Measurements from ENCODE around the gene TUT1. TPM values are rescaled to one million over a fixed set of nuclear protein-coding genes. Genes with fewer than 3 reads are reported as not detected.

Gene TUT1
- total and polyA plus RNA-seq, 2 of the 4 experiments (the other 2 are of a cell fraction), result 4.3 to 10.1 TPM

DNA sequence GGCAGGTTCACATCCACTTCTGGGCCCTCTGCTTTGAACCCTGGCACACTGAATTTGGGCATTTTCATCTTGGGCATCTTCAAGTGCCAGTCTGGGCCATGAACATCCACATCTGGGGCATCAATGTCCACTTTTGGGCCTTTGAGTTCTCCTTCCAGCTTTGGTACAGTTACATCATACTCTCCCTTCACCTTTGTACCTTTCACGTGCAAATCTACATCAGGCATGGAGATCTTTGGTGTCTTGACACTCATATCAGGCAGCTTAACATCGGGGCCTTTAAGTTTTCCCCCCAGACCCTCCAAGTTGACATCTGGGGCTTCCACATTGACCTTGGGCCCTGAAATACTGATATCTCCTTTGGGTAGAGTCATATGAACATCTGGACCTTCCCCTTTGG, 59.2 kb downstream of the TUT1 start:
- H3K23ac ChIP-seq (ENCODE audit: low read depth, low read length), result no peak overlapping the region
- H3K79me1 ChIP-seq (ENCODE audit: low read depth in 1 of 2, low read length in 2 of 2), result peaks cover 45 to 86% of the 10 kb centered on the region in 2 experiments
- intact Hi-C loops (cut with micrococcal nuclease) (no loop called here), in situ Hi-C loops (cut with MboI; ENCODE audit: low sequenced_read_pairs) (no loop called here), dilution Hi-C loops (cut with HindIII; ENCODE audit: low sequenced_read_pairs, unreplicated experiment) (no loop called here)
- no peak overlapping the region for H3K18ac ChIP-seq (ENCODE audit: low read depth, low read length)
- no peak overlapping the region for H4K8ac ChIP-seq (ENCODE audit: low read depth in 2 of 2, low read length in 2 of 2)
- H4K91ac ChIP-seq (ENCODE audit: insufficient read depth, low read depth, low read length), result no peak overlapping the region
- peak overlapping the region; percentile 29 for H2AK9ac ChIP-seq (replicated peaks; ENCODE audit: low read depth, low read length, poor library complexity)
- no peak overlapping the region for H2BK20ac ChIP-seq (ENCODE audit: low read depth, low read length)
- no peak for TF ChIP-seq FOS (IDR thresholded peaks at IDR 0.05; ENCODE audit: low read depth, low read length)
- TF ChIP-seq MXI1 (IDR thresholded peaks at IDR 0.05; ENCODE audit: borderline replicate concordance, low read depth, low read length), result no peak
- no peak for TF ChIP-seq MAZ (IDR thresholded peaks at IDR 0.05; ENCODE audit: borderline replicate concordance, low read depth, low read length)
- no peak for TF ChIP-seq RFX5 (IDR thresholded peaks at IDR 0.05; ENCODE audit: low read depth, low read length)
- TF ChIP-seq RAD21 (IDR thresholded peaks at IDR 0.05; ENCODE audit: low read length), result no peak
- no peak for TF ChIP-seq NFE2L2 (IDR thresholded peaks at IDR 0.05; ENCODE audit: low read depth, low read length)
- no peak for TF ChIP-seq SMC3 (IDR thresholded peaks at IDR 0.05; ENCODE audit: low read depth, low read length)
- TF ChIP-seq CHD1 (IDR thresholded peaks at IDR 0.05; ENCODE audit: low read depth, low read length), result no peak
- no peak for TF ChIP-seq POLR2A (IDR thresholded peaks at IDR 0.05; ENCODE audit: low read depth, low read length)
- TF ChIP-seq CEBPB (IDR thresholded peaks at IDR 0.05; ENCODE audit: low read depth, low read length), result no peak
- TF ChIP-seq, protein P1, sequence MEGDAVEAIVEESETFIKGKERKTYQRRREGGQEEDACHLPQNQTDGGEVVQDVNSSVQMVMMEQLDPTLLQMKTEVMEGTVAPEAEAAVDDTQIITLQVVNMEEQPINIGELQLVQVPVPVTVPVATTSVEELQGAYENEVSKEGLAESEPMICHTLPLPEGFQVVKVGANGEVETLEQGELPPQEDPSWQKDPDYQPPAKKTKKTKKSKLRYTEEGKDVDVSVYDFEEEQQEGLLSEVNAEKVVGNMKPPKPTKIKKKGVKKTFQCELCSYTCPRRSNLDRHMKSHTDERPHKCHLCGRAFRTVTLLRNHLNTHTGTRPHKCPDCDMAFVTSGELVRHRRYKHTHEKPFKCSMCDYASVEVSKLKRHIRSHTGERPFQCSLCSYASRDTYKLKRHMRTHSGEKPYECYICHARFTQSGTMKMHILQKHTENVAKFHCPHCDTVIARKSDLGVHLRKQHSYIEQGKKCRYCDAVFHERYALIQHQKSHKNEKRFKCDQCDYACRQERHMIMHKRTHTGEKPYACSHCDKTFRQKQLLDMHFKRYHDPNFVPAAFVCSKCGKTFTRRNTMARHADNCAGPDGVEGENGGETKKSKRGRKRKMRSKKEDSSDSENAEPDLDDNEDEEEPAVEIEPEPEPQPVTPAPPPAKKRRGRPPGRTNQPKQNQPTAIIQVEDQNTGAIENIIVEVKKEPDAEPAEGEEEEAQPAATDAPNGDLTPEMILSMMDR (conservative IDR thresholded peaks at IDR 0.05; ENCODE audit: low read depth, low read length), result no peak
- no peak for TF ChIP-seq RCOR1 (IDR thresholded peaks at IDR 0.05; ENCODE audit: insufficient replicate concordance, low read length)
- TF ChIP-seq, protein P2, sequence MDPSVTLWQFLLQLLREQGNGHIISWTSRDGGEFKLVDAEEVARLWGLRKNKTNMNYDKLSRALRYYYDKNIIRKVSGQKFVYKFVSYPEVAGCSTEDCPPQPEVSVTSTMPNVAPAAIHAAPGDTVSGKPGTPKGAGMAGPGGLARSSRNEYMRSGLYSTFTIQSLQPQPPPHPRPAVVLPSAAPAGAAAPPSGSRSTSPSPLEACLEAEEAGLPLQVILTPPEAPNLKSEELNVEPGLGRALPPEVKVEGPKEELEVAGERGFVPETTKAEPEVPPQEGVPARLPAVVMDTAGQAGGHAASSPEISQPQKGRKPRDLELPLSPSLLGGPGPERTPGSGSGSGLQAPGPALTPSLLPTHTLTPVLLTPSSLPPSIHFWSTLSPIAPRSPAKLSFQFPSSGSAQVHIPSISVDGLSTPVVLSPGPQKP (IDR thresholded peaks at IDR 0.05; ENCODE audit: borderline replicate concordance, low read depth, low read length), result no peak
- no peak for TF ChIP-seq MAFK (IDR thresholded peaks at IDR 0.05; ENCODE audit: low read depth, low read length)
- TF ChIP-seq, protein P3, sequence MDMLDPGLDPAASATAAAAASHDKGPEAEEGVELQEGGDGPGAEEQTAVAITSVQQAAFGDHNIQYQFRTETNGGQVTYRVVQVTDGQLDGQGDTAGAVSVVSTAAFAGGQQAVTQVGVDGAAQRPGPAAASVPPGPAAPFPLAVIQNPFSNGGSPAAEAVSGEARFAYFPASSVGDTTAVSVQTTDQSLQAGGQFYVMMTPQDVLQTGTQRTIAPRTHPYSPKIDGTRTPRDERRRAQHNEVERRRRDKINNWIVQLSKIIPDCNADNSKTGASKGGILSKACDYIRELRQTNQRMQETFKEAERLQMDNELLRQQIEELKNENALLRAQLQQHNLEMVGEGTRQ (IDR thresholded peaks at IDR 0.05; ENCODE audit: low read depth, low read length), result no peak
- no peak for TF ChIP-seq BHLHE40 (IDR thresholded peaks at IDR 0.05; ENCODE audit: low read depth, low read length)
- H2AK5ac ChIP-seq (ENCODE audit: low read depth, low read length), result no peak overlapping the region
- no peak overlapping the region for H3K14ac ChIP-seq (replicated peaks; ENCODE audit: low read depth, low read length)
- H2AFZ ChIP-seq (replicated peaks; ENCODE audit: low read length, poor library complexity), result no peak overlapping the region
- no peak overlapping the region for H3K4me2 ChIP-seq (ENCODE audit: low read depth, low read length)
- no peak for ATAC-seq (ENCODE audit: low read depth)
- no peak overlapping the region for H3K9ac ChIP-seq (ENCODE audit: low read depth, low read length)
- no peak overlapping the region for H3K27ac ChIP-seq (ENCODE audit: insufficient read depth, low read length)
- no peaks in the 10 kb centered on the region for H3K27me3 ChIP-seq (ENCODE audit: control insufficient read depth, insufficient read depth, low read length)
- H3K9me1 ChIP-seq (ENCODE audit: insufficient read depth, low read length), result peaks cover 22% of the 10 kb centered on the region
- no TSS peak for BruUV-seq (replicated peaks)
- DNase-seq, result no peak
- peaks cover 90% of the 10 kb centered on the region for H3K36me3 ChIP-seq (ENCODE audit: control insufficient read depth, insufficient read depth, low read length)
- H3K56ac ChIP-seq (ENCODE audit: extremely low read depth, insufficient read depth, low read length), result no peak overlapping the region
- H4K20me1 ChIP-seq (ENCODE audit: insufficient read depth, low read length), result peaks cover 100% of the 10 kb centered on the region
- no peak overlapping the region for H2BK15ac ChIP-seq (ENCODE audit: low read depth, low read length)
- peaks cover 7% of the 10 kb centered on the region; the same call in 1 of the 2 replicates for H3K4me1 ChIP-seq (ENCODE audit: control insufficient read depth, insufficient read depth, low read length)
- CTCF ChIA-PET, result interaction anchor here (0.7 kb wide), 1 partner anchor 11 kb away, joined by 3 read pairs; no protein-coding TSS in a partner anchor
- 100% methylated on average over 2 of the region's 2 CpGs; no CpG with 5 or more reads in 1 of the 2 experiments for WGBS, 2 experiments (ENCODE audit: extremely low coverage in 2 of 2, insufficient read length in 1 of 2)
- no peak overlapping the region for H2BK5ac ChIP-seq (ENCODE audit: low read depth, low read length, poor library complexity, severe bottlenecking)
- no peaks in the 10 kb centered on the region for H3K9me3 ChIP-seq (ENCODE audit: control insufficient read depth, insufficient read depth, low read length)
- H3K4me3 ChIP-seq (ENCODE audit: insufficient read depth, low read depth, low read length), result no peak overlapping the region
- no peak overlapping the region for H2BK120ac ChIP-seq (ENCODE audit: low read depth, low read length)
- H4K5ac ChIP-seq (ENCODE audit: low read depth, low read length), result no peak overlapping the region
- POLR2A ChIA-PET (ENCODE audit: unreplicated experiment), result no interaction called here
- H3K4ac ChIP-seq (ENCODE audit: low read depth, low read length), result no peak overlapping the region
